Chondrocyte (in vitro differentiated cells): ENCODE data around the gene CEP131. TPM values are rescaled to one million over a fixed set of nuclear protein-coding genes. Genes with fewer than 3 reads are reported as not detected.

Source experiments
- DNase-seq: peaks from one replicate; pipeline ENCODE4 v3.0.0; 2021; ENCODE audit warnings: mixed read lengths, low spot score
- H3K27ac Mint-ChIP-seq: one replicate; pipeline ENCODE4 v1.8.0; 2021; ENCODE audit warnings: mild to moderate bottlenecking, moderate library complexity, mixed read lengths; ENCODE audit not compliant: unreplicated experiment
- H3K27me3 Mint-ChIP-seq: 2 replicates; pipeline ENCODE4 v1.8.0; 2021; ENCODE audit warnings: low read depth, mixed read lengths
- H3K36me3 Mint-ChIP-seq: 2 replicates; pipeline ENCODE4 v1.8.0; 2021; ENCODE audit warnings: low read depth, mixed read lengths
- H3K4me1 Mint-ChIP-seq: 2 replicates; pipeline ENCODE4 v1.8.0; 2021; ENCODE audit warnings: low read depth, mild to moderate bottlenecking, mixed read lengths
- H3K4me3 Mint-ChIP-seq: one replicate; pipeline ENCODE4 v1.8.0; 2021; ENCODE audit warnings: mild to moderate bottlenecking, moderate library complexity, mixed read lengths; ENCODE audit not compliant: unreplicated experiment
- H3K9me3 Mint-ChIP-seq: 2 replicates; pipeline ENCODE4 v1.8.0; 2021; ENCODE audit warnings: low read depth, mixed read lengths
- total RNA-seq: library from RNA; stranded (reverse); gene quantifications from 3 replicates; pipeline ENCODE4 v1.2.1, GENCODE V29; 2021
- TF ChIP-seq, protein P1 (sequence below): fragments of 200-600 bp; sonication (generic); IDR thresholded peaks from 2 replicates; pipeline ENCODE4 v1.5.0; 2021; ENCODE audit warnings: antibody characterized with exemption, mild to moderate bottlenecking, moderate library complexity

The CEP131 gene
- total RNA-seq, 1 donor from 2014 or later, result 8.2 TPM

DNA sequence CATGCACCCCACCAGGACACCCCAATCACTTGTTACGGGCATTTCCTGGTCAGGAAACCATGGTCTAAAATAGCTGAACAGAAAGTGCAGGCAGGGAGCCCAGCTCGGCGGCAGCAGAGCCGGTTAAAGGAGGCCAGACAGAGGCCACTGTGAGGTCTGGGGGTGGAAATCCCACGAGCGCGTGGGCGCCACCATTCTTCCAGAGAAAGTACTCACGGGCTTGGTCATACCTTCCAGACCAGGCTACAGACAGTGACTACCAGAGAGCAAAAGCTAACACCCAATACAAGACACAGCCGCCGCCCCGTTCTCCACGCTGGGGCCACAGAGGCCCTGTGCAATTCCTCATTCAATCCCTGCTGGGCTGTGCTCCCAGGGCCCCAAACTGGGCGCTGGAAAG, 11.9 kb downstream of the CEP131 start:
- Mint-ChIP-seq H3K27me3 (no peaks in the 10 kb centered on the region), H3K4me1 (peaks cover 17% of the 10 kb centered on the region), H3K4me3 (no peak overlapping the region), H3K27ac (no peak overlapping the region), H3K9me3 (no peaks in the 10 kb centered on the region), H3K36me3 (peaks cover 1% of the 10 kb centered on the region)
- no peak for DNase-seq
- TF ChIP-seq, protein P1, sequence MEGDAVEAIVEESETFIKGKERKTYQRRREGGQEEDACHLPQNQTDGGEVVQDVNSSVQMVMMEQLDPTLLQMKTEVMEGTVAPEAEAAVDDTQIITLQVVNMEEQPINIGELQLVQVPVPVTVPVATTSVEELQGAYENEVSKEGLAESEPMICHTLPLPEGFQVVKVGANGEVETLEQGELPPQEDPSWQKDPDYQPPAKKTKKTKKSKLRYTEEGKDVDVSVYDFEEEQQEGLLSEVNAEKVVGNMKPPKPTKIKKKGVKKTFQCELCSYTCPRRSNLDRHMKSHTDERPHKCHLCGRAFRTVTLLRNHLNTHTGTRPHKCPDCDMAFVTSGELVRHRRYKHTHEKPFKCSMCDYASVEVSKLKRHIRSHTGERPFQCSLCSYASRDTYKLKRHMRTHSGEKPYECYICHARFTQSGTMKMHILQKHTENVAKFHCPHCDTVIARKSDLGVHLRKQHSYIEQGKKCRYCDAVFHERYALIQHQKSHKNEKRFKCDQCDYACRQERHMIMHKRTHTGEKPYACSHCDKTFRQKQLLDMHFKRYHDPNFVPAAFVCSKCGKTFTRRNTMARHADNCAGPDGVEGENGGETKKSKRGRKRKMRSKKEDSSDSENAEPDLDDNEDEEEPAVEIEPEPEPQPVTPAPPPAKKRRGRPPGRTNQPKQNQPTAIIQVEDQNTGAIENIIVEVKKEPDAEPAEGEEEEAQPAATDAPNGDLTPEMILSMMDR, result no peak

DNA sequence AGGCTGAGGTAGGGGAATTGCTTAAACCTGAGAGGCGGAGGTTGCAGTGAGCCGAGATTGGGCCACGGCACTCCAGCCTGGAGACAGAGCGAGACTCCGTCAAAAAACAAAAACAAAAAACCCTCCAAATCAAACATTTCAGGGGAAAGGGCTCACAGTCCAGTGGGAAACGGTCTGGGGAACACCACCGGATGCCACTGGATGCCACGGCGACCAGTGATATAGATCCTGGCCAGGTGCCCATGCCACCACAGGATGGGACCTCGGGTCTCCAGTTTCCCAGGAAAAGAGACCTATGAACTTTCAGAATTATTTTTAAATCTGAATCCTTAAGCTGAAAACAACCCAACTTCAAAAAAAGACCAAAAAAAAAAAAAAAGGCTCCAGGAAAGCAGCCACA, 12.3 kb downstream of the CEP131 start:
- TF ChIP-seq, protein P1, result no peak
- Mint-ChIP-seq H3K4me3 (no peak overlapping the region), H3K9me3 (no peaks in the 10 kb centered on the region), H3K27ac (no peak overlapping the region), H3K27me3 (no peaks in the 10 kb centered on the region), H3K36me3 (peaks cover 1% of the 10 kb centered on the region), H3K4me1 (peaks cover 17% of the 10 kb centered on the region)
- no peak for DNase-seq

GRCh38 chr17:81209141-81209540, 13.6 kb downstream of the CEP131 start:
- H3K27ac Mint-ChIP-seq, result no peak overlapping the region
- TF ChIP-seq, protein P1, result no peak

GRCh38 chr17:81208651-81209050, 14.1 kb downstream of the CEP131 start:
- H3K4me1 Mint-ChIP-seq, result peaks cover 17% of the 10 kb centered on the region
- H3K9me3 Mint-ChIP-seq, result no peaks in the 10 kb centered on the region
- H3K27me3 Mint-ChIP-seq, result no peaks in the 10 kb centered on the region
- DNase-seq, result no peak
- H3K36me3 Mint-ChIP-seq, result peaks cover 1% of the 10 kb centered on the region
- TF ChIP-seq, protein P1, result no peak
- no peak overlapping the region for H3K27ac Mint-ChIP-seq
- H3K4me3 Mint-ChIP-seq, result no peak overlapping the region

More at GRCh38 chr17:81209141-81209540, 13.6 kb downstream of the CEP131 start:
- peaks cover 17% of the 10 kb centered on the region for H3K4me1 Mint-ChIP-seq
- no peak for DNase-seq
- H3K36me3 Mint-ChIP-seq, result peaks cover 1% of the 10 kb centered on the region
- no peak overlapping the region for H3K4me3 Mint-ChIP-seq
- no peaks in the 10 kb centered on the region for H3K9me3 Mint-ChIP-seq
- H3K27me3 Mint-ChIP-seq, result no peaks in the 10 kb centered on the region

DNA sequence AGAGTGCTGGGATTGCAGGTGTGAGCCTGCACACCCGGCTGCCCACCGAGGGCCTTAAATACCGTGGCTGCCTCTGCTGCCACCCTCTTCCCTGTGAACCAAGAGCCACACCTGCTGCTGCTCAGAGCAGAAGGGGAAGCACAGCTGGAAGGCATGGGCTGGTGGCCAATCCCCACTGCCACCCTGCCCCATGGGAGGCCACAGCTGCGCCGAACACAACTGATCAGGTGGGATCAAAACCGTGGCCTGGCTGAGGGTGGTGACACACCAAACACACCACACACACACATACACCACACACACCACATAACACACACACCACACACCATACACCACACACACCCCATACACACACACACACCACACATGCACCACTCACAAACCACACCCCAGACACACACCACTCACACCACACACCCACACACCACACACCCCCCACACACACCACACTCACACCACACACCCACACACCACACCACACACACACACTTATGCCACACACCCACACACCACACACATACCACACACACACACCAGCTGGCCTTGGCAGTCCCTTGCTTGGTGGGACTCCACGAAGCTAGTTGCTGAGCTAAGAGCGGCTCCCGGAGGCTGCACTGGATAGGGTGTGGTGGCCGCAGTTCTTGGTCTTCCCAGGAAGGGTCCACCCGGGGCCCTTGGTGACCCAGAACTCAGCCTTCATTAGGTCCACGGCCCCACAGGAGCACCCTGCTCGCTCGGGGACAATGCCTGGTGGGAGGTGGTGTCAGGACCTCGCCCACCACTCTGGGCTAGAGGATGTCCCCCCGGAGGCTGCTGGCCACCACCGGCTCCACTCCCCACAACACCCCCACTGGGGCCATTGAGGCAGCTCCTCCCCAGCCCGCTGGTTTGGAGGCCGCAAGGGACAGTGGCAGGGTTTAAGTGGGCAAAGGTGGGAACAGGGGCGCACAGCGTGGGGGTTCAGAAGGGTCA, 14.9 kb downstream of the CEP131 start:
- Mint-ChIP-seq H3K9me3 (no peaks in the 10 kb centered on the region), H3K27ac (no peak overlapping the region), H3K4me3 (no peak overlapping the region), H3K4me1 (peaks cover 17% of the 10 kb centered on the region), H3K27me3 (no peaks in the 10 kb centered on the region), H3K36me3 (peaks cover 1% of the 10 kb centered on the region)
- TF ChIP-seq, protein P1, result no peak
- DNase-seq, result no peak
